HG02973 (cell line): ENCODE data around the gene ZMYND8.

Source experiments
- ATAC-seq: cut with Tn5 transposase; IDR thresholded peaks from one replicate; pipeline ENCODE4 v1.9.1; 2021; ENCODE audit warnings: moderate library complexity; ENCODE audit not compliant: unreplicated experiment

Gene ZMYND8

GRCh38 chr20:47232518-47232917, 124.0 kb downstream of the ZMYND8 start:
- no peak for ATAC-seq

- ATAC-seq, result no peak
Observed at GRCh38 chr20:47231382-47232039, 125.0 kb downstream of the ZMYND8 start.

- no peak for ATAC-seq
Observed at GRCh38 chr20:47230811-47231256, 125.7 kb downstream of the ZMYND8 start.

- ATAC-seq, result no peak
Observed at GRCh38 chr20:47228654-47229053, 127.8 kb downstream of the ZMYND8 start.

GRCh38 chr20:47227576-47227975, 128.9 kb downstream of the ZMYND8 start:
- ATAC-seq, result no peak

- ATAC-seq, result no peak
Observed at GRCh38 chr20:47227119-47227518, 129.4 kb downstream of the ZMYND8 start.

GRCh38 chr20:47225458-47225857, 131.0 kb downstream of the ZMYND8 start:
- ATAC-seq, result no peak

- ATAC-seq, result no peak
Observed at GRCh38 chr20:47224857-47225256, 131.6 kb downstream of the ZMYND8 start.

GRCh38 chr20:47224300-47224791, 132.2 kb downstream of the ZMYND8 start:
- ATAC-seq, result no peak

- ATAC-seq, result no peak
Observed at GRCh38 chr20:47223896-47224295, 132.6 kb downstream of the ZMYND8 start.

- no peak for ATAC-seq
Observed at GRCh38 chr20:47222468-47223119, 133.9 kb downstream of the ZMYND8 start.

GRCh38 chr20:47221036-47221625, 135.4 kb downstream of the ZMYND8 start:
- no peak for ATAC-seq

- no peak for ATAC-seq
Observed at GRCh38 chr20:47220161-47220582, 136.3 kb downstream of the ZMYND8 start.

GRCh38 chr20:47217482-47218446, 138.7 kb downstream of the ZMYND8 start:
- ATAC-seq, result no peak

- ATAC-seq, result no peak
Observed at GRCh38 chr20:47216819-47217410, 139.6 kb downstream of the ZMYND8 start.

GRCh38 chr20:47215653-47216397, 140.7 kb downstream of the ZMYND8 start:
- no peak for ATAC-seq

- ATAC-seq, result no peak
Observed at GRCh38 chr20:47213966-47214365, 142.5 kb downstream of the ZMYND8 start.

GRCh38 chr20:47212606-47213207, 143.8 kb downstream of the ZMYND8 start:
- no peak for ATAC-seq

GRCh38 chr20:47211036-47211435, 145.5 kb downstream of the ZMYND8 start:
- ATAC-seq, result no peak
